ENCODE results near the gene NEDD9.

GRCh38 chr6:11149551-11149950, 82.9 kb downstream of the NEDD9 start:
- no peak for TF ChIP-seq POLR2A (IDR thresholded peaks at IDR 0.05)
- no peak for TF ChIP-seq CTCF (IDR thresholded peaks at IDR 0.05)

Measured in uterus (tissue), 2 donors.